SK-N-SH (cell line): ENCODE measurements around the gene TMEM38A. TPM values are rescaled to one million over a fixed set of nuclear protein-coding genes. Genes with fewer than 3 reads are reported as not detected.

Source experiments
- CTCF ChIA-PET: fragments of 300-600, 350-600 bp; formaldehyde crosslinking; extraction: SDS; loops from one replicate; lab custom pipeline; 2021; lab: Yijun Ruan, JAX
- POLR2A ChIA-PET: fragments of 350-600 bp; sonication (Branson Sonifier 250); formaldehyde crosslinking; extraction: SDS; loops from one replicate; lab custom pipeline; 2020; ENCODE audit warnings: antibody characterized with exemption, inconsistent platforms; lab: Yijun Ruan, JAX
- DNase-seq: peaks from one replicate; pipeline ENCODE4 v3.0.0; 2012
- H2AFZ ChIP-seq: fragments of 200-600 bp; sonication (generic); 2 replicates; pipeline ENCODE4 v1.8.1; 2016; ENCODE audit warnings: antibody characterized with exemption, mild to moderate bottlenecking, low read depth
- H3F3A ChIP-seq: fragments of 200-600 bp; sonication (generic); replicated peaks from 2 replicates; pipeline ENCODE3; 2016; ENCODE audit warnings: antibody characterized with exemption, mild to moderate bottlenecking; ENCODE audit not compliant: insufficient read depth
- H3K27ac ChIP-seq, 2 experiments: fragments of 200-500 bp in 1 of 2; fragments of 200-600 bp in 1 of 2; sonication (Bioruptor generic) in 1 of 2; sonication (generic), shearing (Covaris generic) in 1 of 2; 2 replicates each; pipeline versions ENCODE4 v1.5.1 to v1.6.1; 2014 to 2016; ENCODE audit warnings: low read depth in 2 of 2, inconsistent platforms in 1 of 2, low read length in 1 of 2, mild to moderate bottlenecking in 1 of 2, mixed read lengths in 1 of 2
- H3K27me3 ChIP-seq: fragments of 200-600 bp; sonication (generic), shearing (Covaris generic); 2 replicates; pipeline ENCODE4 v1.6.1; 2016; ENCODE audit warnings: mixed run types; ENCODE audit not compliant: insufficient read depth
- H3K36me3 ChIP-seq, 2 experiments: fragments of 200-500 bp in 1 of 2; fragments of 200-600 bp in 1 of 2; sonication (Bioruptor generic) in 1 of 2; sonication (generic) in 1 of 2; replicated peaks in 1 of 2; 2 replicates each; pipeline versions ENCODE3 to v1.5.1; 2014 to 2016; ENCODE audit warnings: low read length in 1 of 2, mild to moderate bottlenecking in 1 of 2; ENCODE audit not compliant: insufficient read depth in 2 of 2, control insufficient read depth in 1 of 2
- H3K4me1 ChIP-seq, 2 experiments: fragments of 200-500 bp in 1 of 2; fragments of 200-600 bp in 1 of 2; sonication (Bioruptor generic) in 1 of 2; sonication (generic), shearing (Covaris generic) in 1 of 2; 2 replicates each; pipeline versions ENCODE4 v1.5.1 to v1.6.1; 2014 to 2016; ENCODE audit warnings: low read depth in 1 of 2, low read length in 1 of 2, mixed run types in 1 of 2; ENCODE audit not compliant: insufficient read depth in 2 of 2, control insufficient read depth in 1 of 2
- H3K4me2 ChIP-seq: fragments of 200-600 bp; sonication (generic), shearing (Covaris generic); 2 replicates; pipeline ENCODE4 v1.6.1; 2017; ENCODE audit warnings: mixed run types
- H3K4me3 ChIP-seq, 2 experiments: fragments of 200-500 bp in 1 of 2; fragments of 200-600 bp in 1 of 2; sonication (Bioruptor generic) in 1 of 2; sonication (generic), shearing (Covaris generic) in 1 of 2; 2 replicates each; pipeline versions ENCODE4 v1.5.1 to v1.8.1; 2014 to 2016; ENCODE audit warnings: low read depth in 2 of 2, inconsistent platforms in 1 of 2, low read length in 1 of 2, mild to moderate bottlenecking in 1 of 2, mixed read lengths in 1 of 2, moderate library complexity in 1 of 2
- H3K79me2 ChIP-seq: fragments of 200-600 bp; sonication (generic); 2 replicates; pipeline ENCODE4 v1.8.1; 2017; ENCODE audit warnings: mild to moderate bottlenecking; ENCODE audit not compliant: insufficient read depth
- H3K9ac ChIP-seq: fragments of 200-600 bp; sonication (generic); 2 replicates; pipeline ENCODE4 v1.6.1; 2017; ENCODE audit warnings: mixed run types
- H3K9me2 ChIP-seq: fragments of 200-600 bp; sonication (generic); 2 replicates; pipeline ENCODE4 v1.6.1; 2017; ENCODE audit warnings: mixed run types
- H3K9me3 ChIP-seq: fragments of 200-600 bp; sonication (generic); 2 replicates; pipeline ENCODE4 v1.6.1; 2017; ENCODE audit warnings: mixed run types, mild to moderate bottlenecking, moderate library complexity
- H4K20me1 ChIP-seq: fragments of 200-600 bp; sonication (generic); 2 replicates; pipeline ENCODE4 v1.6.1; 2017; ENCODE audit warnings: mild to moderate bottlenecking, mixed run types; ENCODE audit not compliant: insufficient read depth
- FOSL2 ChIP-seq: IDR thresholded peaks from 2 replicates; pipeline ENCODE4 v1.4.0; 2012; ENCODE audit warnings: low read depth, mild to moderate bottlenecking, moderate library complexity, borderline replicate concordance
- GABPA ChIP-seq: IDR thresholded peaks from 2 replicates; pipeline ENCODE4 v1.4.0; 2012; ENCODE audit warnings: low read depth, mild to moderate bottlenecking
- GATA2 ChIP-seq: sonication (generic); formaldehyde crosslinking; IDR thresholded peaks from 2 replicates; pipeline ENCODE4 v1.5.0; 2020; ENCODE audit warnings: mild to moderate bottlenecking, missing genetic modification reagents
- MEF2A ChIP-seq: IDR thresholded peaks from 2 replicates; pipeline ENCODE4 v1.4.0; 2012; ENCODE audit warnings: low read depth, borderline replicate concordance
- NRF1 ChIP-seq: IDR thresholded peaks from 2 replicates; pipeline ENCODE4 v1.6.1; 2012; ENCODE audit warnings: low read depth, mild to moderate bottlenecking, low read length
- POLR2AphosphoS5 ChIP-seq: IDR thresholded peaks from 2 replicates; pipeline ENCODE4 v1.6.1; 2012; ENCODE audit warnings: low read depth, low read length
- RAD21 ChIP-seq: IDR thresholded peaks from 2 replicates; pipeline ENCODE4 v1.6.1; 2012; ENCODE audit warnings: mild to moderate bottlenecking, low read length
- RCOR1 ChIP-seq: fragments of 150-350 bp; IDR thresholded peaks from 2 replicates; pipeline ENCODE4 v1.6.1; 2017; ENCODE audit warnings: antibody characterized with exemption, low read length
- RFX5 ChIP-seq: IDR thresholded peaks from 2 replicates; pipeline ENCODE4 v1.6.1; 2012; ENCODE audit warnings: mild to moderate bottlenecking, improper control_type of control experiment, low read length
- SIN3A ChIP-seq: IDR thresholded peaks from 2 replicates; pipeline ENCODE4 v1.6.1; 2012; ENCODE audit warnings: low read depth, mild to moderate bottlenecking, low read length, moderate library complexity, borderline replicate concordance
- TCF12 ChIP-seq: IDR thresholded peaks from 2 replicates; pipeline ENCODE4 v1.4.0; 2012
- YY1 ChIP-seq: IDR thresholded peaks from 2 replicates; pipeline ENCODE4 v1.4.0; 2012; ENCODE audit warnings: low read depth, mild to moderate bottlenecking
- WGBS: methylation state at CpG from one replicate; pipeline ENCODE4 v1.1.6; 2017; ENCODE audit warnings: low lambda C conversion rate; 5-methylcytosine and 5-hydroxymethylcytosine counted together
- polyA plus RNA-seq, 3 experiments: library from polyadenylated mRNA; depleted of rRNA; stranded (reverse); fragments of >200 nt; gene quantifications; 2 replicates each; pipeline ENCODE4 v1.2.3, GENCODE V29; 2012
- TF ChIP-seq, protein P1 (sequence below): IDR thresholded peaks from 2 replicates; pipeline ENCODE4 v1.4.0; 2012; ENCODE audit warnings: low read depth, borderline replicate concordance
- TF ChIP-seq, protein P2 (sequence below): fragments of 150-350 bp; IDR thresholded peaks from 2 replicates; pipeline ENCODE4 v1.6.1; 2017; ENCODE audit warnings: antibody characterized with exemption, low read length, low read depth, borderline replicate concordance
- TF ChIP-seq, protein P3 (sequence below): fragments of 200-600 bp; sonication (generic); IDR thresholded peaks from 2 replicates; pipeline ENCODE4 v1.6.1; 2017; ENCODE audit warnings: antibody characterized with exemption, mild to moderate bottlenecking, moderate library complexity
- TF ChIP-seq, protein P4 (sequence below): IDR thresholded peaks from 2 replicates; pipeline ENCODE4 v1.4.0; 2012; ENCODE audit warnings: low read depth

The TMEM38A gene
- polyA plus RNA-seq, 1 of the 3 experiments (the other 2 are of a cell fraction): 3.3 TPM

DNA sequence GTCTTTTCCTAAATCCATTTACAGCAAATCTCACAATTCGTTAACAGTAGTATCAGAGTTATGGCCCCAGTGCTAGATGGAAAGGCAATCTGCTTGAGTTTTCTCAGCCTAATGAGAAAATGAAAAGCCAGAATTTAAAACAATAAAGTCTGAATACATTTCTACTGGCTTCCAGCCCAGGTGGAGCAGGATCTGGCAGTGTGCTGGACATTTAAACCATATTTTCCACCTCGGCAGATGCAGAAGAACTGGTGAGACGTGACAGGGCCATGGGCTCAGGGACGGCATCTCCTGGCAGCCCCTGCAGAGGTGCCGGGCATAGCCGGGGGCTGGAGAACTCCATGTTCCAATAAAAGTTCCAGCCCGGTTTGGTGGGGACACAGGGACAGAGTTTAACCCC lies 8.1 kb upstream of the TMEM38A start:
- H3K36me3 ChIP-seq: peaks cover 50 to 60% of the 10 kb centered on the region in 2 experiments

DNA sequence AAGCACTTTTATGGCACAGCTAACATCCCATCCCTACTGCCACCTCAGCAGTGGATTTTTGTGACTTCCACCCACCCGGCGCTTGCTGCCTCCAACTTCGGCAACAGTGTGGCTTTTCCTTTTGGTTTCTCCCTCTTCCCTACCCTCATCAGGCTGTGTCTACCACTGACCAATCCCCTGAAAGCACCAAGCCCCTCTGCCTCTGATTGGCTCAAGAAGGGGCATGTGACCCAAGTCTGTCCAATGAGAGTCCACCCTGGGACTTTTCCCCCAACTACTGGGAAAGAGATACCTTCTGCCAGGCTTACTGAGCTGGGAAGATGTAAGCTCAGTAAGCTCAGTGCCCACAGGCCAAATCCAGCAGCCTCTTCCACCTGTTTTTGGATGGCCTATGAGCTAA lies 6.8 kb upstream of the TMEM38A start:
- no peak overlapping the region for H3K9ac ChIP-seq
- H3K27ac ChIP-seq: no peak overlapping the region
- peaks cover 57 to 68% of the 10 kb centered on the region in 2 experiments for H3K36me3 ChIP-seq
- DNase-seq: peak; percentile 58
- H3K9me2 ChIP-seq: no peaks in the 10 kb centered on the region
- H3K79me2 ChIP-seq: peaks cover 74% of the 10 kb centered on the region
- H3K4me2 ChIP-seq: no peak overlapping the region
- ChIA-PET CTCF (no interaction called here), POLR2A (no interaction called here)
- H3K27me3 ChIP-seq: no peaks in the 10 kb centered on the region
- WGBS: 100% methylated on average over 3 of the region's 3 CpGs
- H3F3A ChIP-seq: no peaks in the 10 kb centered on the region
- peaks cover 33% of the 10 kb centered on the region for H4K20me1 ChIP-seq
- H3K9me3 ChIP-seq: no peaks in the 10 kb centered on the region
- H3K4me1 ChIP-seq: peaks cover 7% of the 10 kb centered on the region in 2 experiments; a peak in 3 of 4 replicates
- no peak for TF ChIP-seq YY1
- TF ChIP-seq, protein P1, sequence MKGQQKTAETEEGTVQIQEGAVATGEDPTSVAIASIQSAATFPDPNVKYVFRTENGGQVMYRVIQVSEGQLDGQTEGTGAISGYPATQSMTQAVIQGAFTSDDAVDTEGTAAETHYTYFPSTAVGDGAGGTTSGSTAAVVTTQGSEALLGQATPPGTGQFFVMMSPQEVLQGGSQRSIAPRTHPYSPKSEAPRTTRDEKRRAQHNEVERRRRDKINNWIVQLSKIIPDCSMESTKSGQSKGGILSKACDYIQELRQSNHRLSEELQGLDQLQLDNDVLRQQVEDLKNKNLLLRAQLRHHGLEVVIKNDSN: peak; percentile 81; the same call in 1 of the 2 replicates
- no peak overlapping the region for H2AFZ ChIP-seq
- H3K4me3 ChIP-seq: no peak overlapping the region

More for the DNA sequence above, 8.1 kb upstream of the TMEM38A start:
- WGBS: 87% methylated on average over 7 of the region's 7 CpGs
- H3K9me2 ChIP-seq: no peaks in the 10 kb centered on the region
- ChIA-PET CTCF (no interaction called here), POLR2A (no interaction called here)
- no peaks in the 10 kb centered on the region for H3F3A ChIP-seq
- TF ChIP-seq RFX5 (no peak), SIN3A (no peak), RAD21 (no peak), RCOR1 (no peak), GATA2 (CRISPR knock-in tag) (no peak), POLR2AphosphoS5 (no peak), GABPA (no peak), MEF2A (no peak), FOSL2 (no peak), TCF12 (no peak), NRF1 (no peak)
- TF ChIP-seq, protein P2, sequence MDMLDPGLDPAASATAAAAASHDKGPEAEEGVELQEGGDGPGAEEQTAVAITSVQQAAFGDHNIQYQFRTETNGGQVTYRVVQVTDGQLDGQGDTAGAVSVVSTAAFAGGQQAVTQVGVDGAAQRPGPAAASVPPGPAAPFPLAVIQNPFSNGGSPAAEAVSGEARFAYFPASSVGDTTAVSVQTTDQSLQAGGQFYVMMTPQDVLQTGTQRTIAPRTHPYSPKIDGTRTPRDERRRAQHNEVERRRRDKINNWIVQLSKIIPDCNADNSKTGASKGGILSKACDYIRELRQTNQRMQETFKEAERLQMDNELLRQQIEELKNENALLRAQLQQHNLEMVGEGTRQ: no peak
- TF ChIP-seq, protein P3, sequence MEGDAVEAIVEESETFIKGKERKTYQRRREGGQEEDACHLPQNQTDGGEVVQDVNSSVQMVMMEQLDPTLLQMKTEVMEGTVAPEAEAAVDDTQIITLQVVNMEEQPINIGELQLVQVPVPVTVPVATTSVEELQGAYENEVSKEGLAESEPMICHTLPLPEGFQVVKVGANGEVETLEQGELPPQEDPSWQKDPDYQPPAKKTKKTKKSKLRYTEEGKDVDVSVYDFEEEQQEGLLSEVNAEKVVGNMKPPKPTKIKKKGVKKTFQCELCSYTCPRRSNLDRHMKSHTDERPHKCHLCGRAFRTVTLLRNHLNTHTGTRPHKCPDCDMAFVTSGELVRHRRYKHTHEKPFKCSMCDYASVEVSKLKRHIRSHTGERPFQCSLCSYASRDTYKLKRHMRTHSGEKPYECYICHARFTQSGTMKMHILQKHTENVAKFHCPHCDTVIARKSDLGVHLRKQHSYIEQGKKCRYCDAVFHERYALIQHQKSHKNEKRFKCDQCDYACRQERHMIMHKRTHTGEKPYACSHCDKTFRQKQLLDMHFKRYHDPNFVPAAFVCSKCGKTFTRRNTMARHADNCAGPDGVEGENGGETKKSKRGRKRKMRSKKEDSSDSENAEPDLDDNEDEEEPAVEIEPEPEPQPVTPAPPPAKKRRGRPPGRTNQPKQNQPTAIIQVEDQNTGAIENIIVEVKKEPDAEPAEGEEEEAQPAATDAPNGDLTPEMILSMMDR: no peak
- TF ChIP-seq, protein P4, sequence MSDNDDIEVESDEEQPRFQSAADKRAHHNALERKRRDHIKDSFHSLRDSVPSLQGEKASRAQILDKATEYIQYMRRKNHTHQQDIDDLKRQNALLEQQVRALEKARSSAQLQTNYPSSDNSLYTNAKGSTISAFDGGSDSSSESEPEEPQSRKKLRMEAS: no peak
- H4K20me1 ChIP-seq: peaks cover 20% of the 10 kb centered on the region
- H3K9me3 ChIP-seq: no peaks in the 10 kb centered on the region
- no peaks in the 10 kb centered on the region for H3K27me3 ChIP-seq
- peaks cover 73% of the 10 kb centered on the region for H3K79me2 ChIP-seq
- H2AFZ ChIP-seq: no peak overlapping the region
- H3K4me2 ChIP-seq: no peak overlapping the region
- H3K4me1 ChIP-seq: no peaks in the 10 kb centered on the region; a peak in 1 of 4 replicates
- DNase-seq: no peak
- no peak overlapping the region for H3K9ac ChIP-seq
- no peak overlapping the region for H3K4me3 ChIP-seq
- H3K27ac ChIP-seq: no peak overlapping the region
